Measurements from ENCODE around the gene GPR139. TPM values are rescaled to one million over a fixed set of nuclear protein-coding genes. Genes with fewer than 3 reads are reported as not detected.

The GPR139 gene
- total RNA-seq, 1 donor: not detected

DNA sequence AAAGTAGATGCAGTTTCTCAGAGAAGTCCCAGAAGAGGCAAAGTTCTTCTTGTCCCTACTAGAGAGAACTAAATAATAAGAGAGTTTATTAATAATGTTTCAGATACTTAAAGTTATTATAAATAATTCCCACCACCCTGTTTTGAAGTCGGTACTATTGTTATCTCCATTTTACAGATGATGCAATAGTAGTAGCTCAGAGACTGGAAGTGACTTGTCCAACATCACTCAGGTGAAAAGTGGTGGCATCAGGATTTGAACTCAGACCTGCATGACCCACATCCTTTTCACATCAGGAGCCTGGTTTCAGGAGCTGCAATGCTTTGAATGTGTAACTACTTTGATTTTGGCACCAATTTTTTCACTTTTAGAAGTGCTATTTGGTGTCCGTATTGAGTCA is 52.7 kb downstream of the GPR139 start:
- TF ChIP-seq, protein P1, sequence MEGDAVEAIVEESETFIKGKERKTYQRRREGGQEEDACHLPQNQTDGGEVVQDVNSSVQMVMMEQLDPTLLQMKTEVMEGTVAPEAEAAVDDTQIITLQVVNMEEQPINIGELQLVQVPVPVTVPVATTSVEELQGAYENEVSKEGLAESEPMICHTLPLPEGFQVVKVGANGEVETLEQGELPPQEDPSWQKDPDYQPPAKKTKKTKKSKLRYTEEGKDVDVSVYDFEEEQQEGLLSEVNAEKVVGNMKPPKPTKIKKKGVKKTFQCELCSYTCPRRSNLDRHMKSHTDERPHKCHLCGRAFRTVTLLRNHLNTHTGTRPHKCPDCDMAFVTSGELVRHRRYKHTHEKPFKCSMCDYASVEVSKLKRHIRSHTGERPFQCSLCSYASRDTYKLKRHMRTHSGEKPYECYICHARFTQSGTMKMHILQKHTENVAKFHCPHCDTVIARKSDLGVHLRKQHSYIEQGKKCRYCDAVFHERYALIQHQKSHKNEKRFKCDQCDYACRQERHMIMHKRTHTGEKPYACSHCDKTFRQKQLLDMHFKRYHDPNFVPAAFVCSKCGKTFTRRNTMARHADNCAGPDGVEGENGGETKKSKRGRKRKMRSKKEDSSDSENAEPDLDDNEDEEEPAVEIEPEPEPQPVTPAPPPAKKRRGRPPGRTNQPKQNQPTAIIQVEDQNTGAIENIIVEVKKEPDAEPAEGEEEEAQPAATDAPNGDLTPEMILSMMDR (IDR thresholded peaks at IDR 0.05; ENCODE audit: extremely low read depth, low read depth, low read length): no peak
- H4K20me1 ChIP-seq (ENCODE audit: insufficient read depth, low read length): no peaks in the 10 kb centered on the region
- H3K36me3 ChIP-seq (ENCODE audit: insufficient read depth, low read length): no peaks in the 10 kb centered on the region

DNA sequence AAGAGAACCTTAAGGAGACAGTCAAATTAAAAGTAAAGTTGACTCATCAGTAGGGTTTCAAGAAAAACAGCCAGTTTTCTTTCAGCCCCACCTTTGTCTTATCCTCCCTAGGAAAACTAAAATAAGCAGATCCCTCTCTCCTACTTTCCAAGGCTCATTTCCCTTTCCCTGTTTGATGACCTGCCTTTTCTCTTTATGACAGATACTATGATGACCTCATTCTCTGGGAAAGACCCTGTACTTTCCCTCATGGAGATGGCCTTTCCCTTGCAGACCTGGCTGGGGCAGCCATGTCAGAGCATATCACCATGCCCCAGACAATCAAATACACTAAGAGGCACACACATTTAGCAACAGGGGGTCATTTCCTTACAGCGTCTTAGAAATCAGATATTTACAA is 53.6 kb downstream of the GPR139 start:
- Histone ChIP-seq H3K27me3 (ENCODE audit: insufficient read depth, low read length) (no peaks in the 10 kb centered on the region), H3K9me3 (ENCODE audit: low read depth, low read length) (no peaks in the 10 kb centered on the region), H3K4me3 (ENCODE audit: insufficient read depth, low read length) (no peak overlapping the region), H2AFZ (ENCODE audit: low read length) (no peak overlapping the region), H3K4me2 (ENCODE audit: insufficient read depth, low read length) (no peak overlapping the region), H3K27ac (ENCODE audit: low read depth, low read length) (no peak overlapping the region), H3K79me2 (ENCODE audit: insufficient read depth, low read length) (no peaks in the 10 kb centered on the region), H4K20me1 (ENCODE audit: insufficient read depth, low read length) (no peaks in the 10 kb centered on the region), H3K4me1 (ENCODE audit: insufficient read depth, low read length) (no peaks in the 10 kb centered on the region), H3K36me3 (ENCODE audit: insufficient read depth, low read length) (no peaks in the 10 kb centered on the region)
- TF ChIP-seq, protein P1 (IDR thresholded peaks at IDR 0.05; ENCODE audit: extremely low read depth, low read depth, low read length): no peak
- DNase-seq (ENCODE audit: insufficient read length, low spot score, missing footprints): no peak

More for the DNA sequence above, 52.7 kb downstream of the GPR139 start:
- Histone ChIP-seq H3K4me3 (ENCODE audit: insufficient read depth, low read length) (no peak overlapping the region), H3K27ac (ENCODE audit: low read depth, low read length) (no peak overlapping the region), H3K79me2 (ENCODE audit: insufficient read depth, low read length) (no peaks in the 10 kb centered on the region), H2AFZ (ENCODE audit: low read length) (no peak overlapping the region), H3K27me3 (ENCODE audit: insufficient read depth, low read length) (no peaks in the 10 kb centered on the region), H3K4me2 (ENCODE audit: insufficient read depth, low read length) (no peak overlapping the region), H3K9me3 (ENCODE audit: low read depth, low read length) (no peaks in the 10 kb centered on the region), H3K4me1 (ENCODE audit: insufficient read depth, low read length) (no peaks in the 10 kb centered on the region)
- no peak for DNase-seq (ENCODE audit: insufficient read length, low spot score, missing footprints)

DNA sequence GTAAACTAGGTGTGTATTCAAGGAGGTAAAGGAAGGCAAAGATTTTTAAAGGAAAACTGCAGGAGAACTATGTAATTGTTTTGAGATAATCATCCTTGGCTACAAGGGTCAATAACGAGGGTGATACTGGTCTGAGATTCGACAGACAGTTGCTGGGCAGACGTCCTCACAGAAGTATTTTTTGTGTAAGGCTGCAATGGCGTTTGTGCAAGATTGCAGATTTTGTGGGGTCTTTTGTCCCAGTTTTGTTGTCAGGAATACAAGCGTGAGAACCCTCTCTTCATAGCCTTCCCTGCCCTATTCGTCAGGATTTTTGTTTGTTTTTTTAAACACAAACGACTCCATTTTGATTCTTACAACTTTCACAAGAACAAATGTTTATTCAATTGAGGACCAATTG is 57.5 kb downstream of the GPR139 start:
- H2AFZ ChIP-seq (ENCODE audit: low read length): no peak overlapping the region
- TF ChIP-seq, protein P1 (IDR thresholded peaks at IDR 0.05; ENCODE audit: extremely low read depth, low read depth, low read length): no peak
- H3K79me2 ChIP-seq (ENCODE audit: insufficient read depth, low read length): no peaks in the 10 kb centered on the region
- no peak overlapping the region for H3K4me3 ChIP-seq (ENCODE audit: insufficient read depth, low read length)
- no peaks in the 10 kb centered on the region for H3K4me1 ChIP-seq (ENCODE audit: insufficient read depth, low read length)
- H3K27me3 ChIP-seq (ENCODE audit: insufficient read depth, low read length): no peaks in the 10 kb centered on the region
- H3K27ac ChIP-seq (ENCODE audit: low read depth, low read length): no peak overlapping the region
- no peaks in the 10 kb centered on the region for H3K36me3 ChIP-seq (ENCODE audit: insufficient read depth, low read length)
- DNase-seq (ENCODE audit: insufficient read length, low spot score, missing footprints): no peak
- no peaks in the 10 kb centered on the region for H4K20me1 ChIP-seq (ENCODE audit: insufficient read depth, low read length)
- H3K4me2 ChIP-seq (ENCODE audit: insufficient read depth, low read length): no peak overlapping the region
- H3K9me3 ChIP-seq (ENCODE audit: low read depth, low read length): no peaks in the 10 kb centered on the region

DNA sequence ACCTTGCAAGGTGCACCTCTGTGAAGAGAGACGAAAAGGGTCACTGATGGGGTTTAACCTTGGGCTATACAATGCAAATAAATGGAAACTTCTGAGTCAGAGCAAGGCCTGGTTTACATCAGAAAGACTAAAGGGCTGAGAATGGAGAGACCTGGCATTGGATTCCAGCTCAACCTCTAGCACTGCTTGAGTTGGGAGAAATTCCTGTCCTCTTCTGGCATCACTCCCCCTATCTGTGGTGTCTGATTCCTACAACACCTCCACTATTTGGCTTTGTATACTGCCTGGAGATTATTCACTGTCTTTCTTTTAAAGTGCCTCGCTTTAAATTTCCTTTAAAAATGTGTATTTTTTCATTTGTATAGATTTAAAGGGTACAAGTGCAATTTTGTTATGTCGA is 68.8 kb downstream of the GPR139 start:
- no peaks in the 10 kb centered on the region for H3K79me2 ChIP-seq (ENCODE audit: insufficient read depth, low read length)
- no peaks in the 10 kb centered on the region for H3K4me1 ChIP-seq (ENCODE audit: insufficient read depth, low read length)
- no peaks in the 10 kb centered on the region for H4K20me1 ChIP-seq (ENCODE audit: insufficient read depth, low read length)
- H3K9me3 ChIP-seq (ENCODE audit: low read depth, low read length): no peaks in the 10 kb centered on the region
- TF ChIP-seq, protein P1 (IDR thresholded peaks at IDR 0.05; ENCODE audit: extremely low read depth, low read depth, low read length): no peak
- no peak overlapping the region for H2AFZ ChIP-seq (ENCODE audit: low read length)
- no peak overlapping the region for H3K4me3 ChIP-seq (ENCODE audit: insufficient read depth, low read length)
- no peak overlapping the region for H3K4me2 ChIP-seq (ENCODE audit: insufficient read depth, low read length)
- no peaks in the 10 kb centered on the region for H3K27me3 ChIP-seq (ENCODE audit: insufficient read depth, low read length)
- no peaks in the 10 kb centered on the region for H3K36me3 ChIP-seq (ENCODE audit: insufficient read depth, low read length)
- no peak overlapping the region for H3K27ac ChIP-seq (ENCODE audit: low read depth, low read length)
- no peak for DNase-seq (ENCODE audit: insufficient read length, low spot score, missing footprints)

Data from osteoblast (primary cell).